ENCODE data around the gene TRMT10B.

DNA sequence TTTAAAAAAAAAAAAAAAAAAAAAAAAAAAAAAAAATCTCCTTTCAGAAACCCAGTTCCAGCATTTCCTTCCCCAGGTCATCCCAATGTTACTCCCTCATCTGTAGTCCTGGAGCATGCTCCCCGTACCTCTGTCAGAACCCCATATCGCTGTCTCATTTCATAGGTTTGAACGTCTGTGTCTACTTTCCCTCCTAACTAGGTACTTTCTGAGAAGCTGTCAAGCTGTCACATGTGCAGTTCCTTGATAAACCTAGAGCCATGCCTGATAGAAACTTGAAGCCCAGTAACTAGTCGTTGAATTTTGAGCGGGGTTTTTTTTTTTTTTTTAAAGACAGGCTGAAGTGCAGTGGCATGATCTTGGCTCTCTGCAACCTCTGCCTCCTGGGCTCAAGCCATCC lies 15.7 kb downstream of the TRMT10B start:
- no peak for TF ChIP-seq EZH2 (IDR thresholded peaks at IDR 0.05; ENCODE audit: borderline replicate concordance, low read length)
- TF ChIP-seq, protein P1, sequence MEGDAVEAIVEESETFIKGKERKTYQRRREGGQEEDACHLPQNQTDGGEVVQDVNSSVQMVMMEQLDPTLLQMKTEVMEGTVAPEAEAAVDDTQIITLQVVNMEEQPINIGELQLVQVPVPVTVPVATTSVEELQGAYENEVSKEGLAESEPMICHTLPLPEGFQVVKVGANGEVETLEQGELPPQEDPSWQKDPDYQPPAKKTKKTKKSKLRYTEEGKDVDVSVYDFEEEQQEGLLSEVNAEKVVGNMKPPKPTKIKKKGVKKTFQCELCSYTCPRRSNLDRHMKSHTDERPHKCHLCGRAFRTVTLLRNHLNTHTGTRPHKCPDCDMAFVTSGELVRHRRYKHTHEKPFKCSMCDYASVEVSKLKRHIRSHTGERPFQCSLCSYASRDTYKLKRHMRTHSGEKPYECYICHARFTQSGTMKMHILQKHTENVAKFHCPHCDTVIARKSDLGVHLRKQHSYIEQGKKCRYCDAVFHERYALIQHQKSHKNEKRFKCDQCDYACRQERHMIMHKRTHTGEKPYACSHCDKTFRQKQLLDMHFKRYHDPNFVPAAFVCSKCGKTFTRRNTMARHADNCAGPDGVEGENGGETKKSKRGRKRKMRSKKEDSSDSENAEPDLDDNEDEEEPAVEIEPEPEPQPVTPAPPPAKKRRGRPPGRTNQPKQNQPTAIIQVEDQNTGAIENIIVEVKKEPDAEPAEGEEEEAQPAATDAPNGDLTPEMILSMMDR (IDR thresholded peaks at IDR 0.05; ENCODE audit: low read length): no peak

Data from OCI-LY1 (cell line).